KG1 (cell line): Measurements from ENCODE around the gene MAP2K4.

Source experiments
- DNase-seq: peaks from one replicate; lab custom pipeline; 2025; lab: John Stamatoyannopoulos, UW

MAP2K4 gene

GRCh38 chr17:12089809-12090384, 69.2 kb downstream of the MAP2K4 start:
- no peak for DNase-seq

GRCh38 chr17:12094336-12094735, 73.7 kb downstream of the MAP2K4 start:
- DNase-seq = no peak

DNA sequence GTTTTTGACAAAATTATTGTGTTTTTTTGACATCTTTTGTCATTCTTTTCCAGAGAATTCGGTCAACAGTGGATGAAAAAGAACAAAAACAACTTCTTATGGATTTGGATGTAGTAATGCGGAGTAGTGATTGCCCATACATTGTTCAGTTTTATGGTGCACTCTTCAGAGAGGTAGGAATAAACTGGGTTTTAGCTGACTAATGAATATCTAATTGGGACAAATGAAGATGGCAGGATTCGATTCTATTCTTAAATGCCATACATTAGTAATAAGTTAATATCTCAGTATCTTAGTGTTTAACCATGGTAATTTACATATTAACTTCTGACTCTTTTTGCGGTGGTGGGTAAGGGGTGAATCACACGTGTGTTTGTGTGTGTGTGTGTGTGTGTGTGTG, 74.8 kb downstream of the MAP2K4 start:
- DNase-seq = no peak

GRCh38 chr17:12097326-12097725, 76.6 kb downstream of the MAP2K4 start:
- no peak for DNase-seq

GRCh38 chr17:12098568-12098967, 77.9 kb downstream of the MAP2K4 start:
- no peak for DNase-seq

GRCh38 chr17:12099412-12099811, 78.7 kb downstream of the MAP2K4 start:
- no peak for DNase-seq

DNA sequence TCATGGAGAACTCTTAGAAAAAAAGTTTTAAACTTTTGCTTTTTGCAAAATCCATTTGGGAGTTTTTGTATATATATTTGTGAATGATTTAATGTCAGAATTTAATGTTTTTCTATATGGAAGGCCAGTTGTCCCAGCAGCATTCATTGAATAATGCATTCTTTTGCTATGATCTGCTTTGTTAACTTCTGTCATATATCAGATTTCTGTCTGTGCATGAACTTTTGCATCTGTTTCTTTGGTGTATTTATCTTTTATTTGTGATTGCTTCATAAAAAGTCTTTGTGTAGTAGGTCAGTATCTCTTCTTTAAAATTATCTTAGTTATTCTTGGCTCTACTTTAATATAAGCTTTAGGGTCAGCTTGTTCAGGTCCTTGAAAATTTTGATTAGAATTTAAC, 84.2 kb downstream of the MAP2K4 start:
- DNase-seq = no peak

DNA sequence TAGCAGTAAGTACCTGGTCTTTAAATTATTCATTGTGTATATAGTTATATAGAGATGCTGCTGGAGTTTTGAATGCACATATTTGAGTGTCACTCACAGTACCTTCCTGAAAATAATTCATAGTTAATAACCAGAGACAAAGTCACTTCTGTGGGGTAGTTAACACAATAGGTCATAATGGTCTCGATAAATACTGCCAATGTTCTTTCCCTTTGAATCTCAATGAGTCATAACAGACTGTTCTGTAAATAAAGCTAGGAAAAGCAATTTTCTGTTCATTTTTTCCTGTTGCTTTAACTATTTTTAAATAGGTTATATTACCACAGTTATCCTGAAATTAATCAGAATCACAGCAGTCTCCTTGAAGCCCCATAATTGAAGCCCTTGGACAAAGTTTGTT, 87.2 kb downstream of the MAP2K4 start:
- DNase-seq = no peak

DNA sequence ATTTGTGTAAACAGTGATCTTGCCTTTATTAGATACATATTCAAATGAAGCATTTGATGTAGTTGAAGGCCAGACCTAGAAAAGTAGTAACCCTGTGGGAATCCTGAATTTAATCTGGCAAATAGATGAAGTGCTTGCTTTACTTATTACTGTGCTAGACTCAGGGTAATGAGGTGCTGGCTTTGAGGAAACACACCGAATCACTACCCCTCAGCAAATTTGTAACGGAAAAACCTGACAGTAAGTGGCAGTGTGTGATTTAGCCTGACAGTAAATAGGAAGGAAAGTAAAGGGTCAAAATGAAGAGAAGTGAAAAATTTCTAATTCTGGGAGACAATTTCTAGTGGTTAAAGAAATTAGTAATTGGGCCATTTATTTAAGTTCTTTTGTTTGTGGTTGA, 90.2 kb downstream of the MAP2K4 start:
- DNase-seq = no peak

DNA sequence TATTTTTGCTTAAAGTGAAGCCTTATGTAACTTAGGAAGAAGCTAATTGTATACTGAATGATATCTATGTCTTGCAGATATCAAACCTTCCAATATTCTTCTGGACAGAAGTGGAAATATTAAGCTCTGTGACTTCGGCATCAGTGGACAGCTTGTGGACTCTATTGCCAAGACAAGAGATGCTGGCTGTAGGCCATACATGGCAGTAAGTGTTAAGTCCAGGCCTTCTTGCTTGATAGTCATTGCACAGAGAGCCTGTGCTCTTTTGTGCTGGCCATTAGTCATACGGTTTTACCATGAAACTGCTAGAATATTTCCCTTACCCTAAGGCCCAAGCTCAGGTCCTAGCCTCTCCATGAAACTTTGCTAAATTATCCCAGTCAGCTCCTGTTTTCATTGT, 92.5 kb downstream of the MAP2K4 start:
- no peak for DNase-seq

DNA sequence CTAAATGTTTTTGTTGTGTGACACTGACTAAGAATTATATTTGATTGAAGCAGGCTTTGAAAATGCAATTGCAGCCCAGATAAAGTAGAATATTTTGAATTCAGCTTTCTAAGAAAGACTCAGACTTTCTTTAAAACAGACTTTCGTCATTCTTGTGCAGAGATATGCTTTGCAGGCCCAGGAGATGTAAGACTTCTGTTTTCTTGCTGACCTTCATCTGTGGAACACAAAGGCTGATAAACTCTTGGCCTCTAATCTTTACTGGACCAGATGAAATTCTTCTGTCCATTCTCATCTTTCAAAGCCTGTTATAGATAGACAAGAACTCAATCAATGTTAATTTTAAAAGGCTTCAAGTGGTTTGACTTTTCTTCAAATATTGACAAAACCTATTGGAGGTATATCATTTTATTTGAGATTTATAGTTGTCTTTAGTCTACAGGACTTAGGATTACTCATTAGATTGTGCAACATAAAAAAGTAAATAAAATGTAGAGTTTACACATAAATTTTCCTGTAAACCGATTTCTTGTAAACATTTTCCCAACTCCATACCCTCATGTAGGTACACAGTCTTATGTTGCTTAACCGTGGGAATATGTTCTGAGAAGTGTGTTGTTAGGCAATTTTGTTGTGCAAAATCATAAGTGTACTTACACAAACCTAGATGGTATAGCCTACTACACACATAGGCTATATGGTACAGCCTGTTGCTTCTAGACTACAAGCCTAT, 94.2 kb downstream of the MAP2K4 start:
- no peak for DNase-seq

DNA sequence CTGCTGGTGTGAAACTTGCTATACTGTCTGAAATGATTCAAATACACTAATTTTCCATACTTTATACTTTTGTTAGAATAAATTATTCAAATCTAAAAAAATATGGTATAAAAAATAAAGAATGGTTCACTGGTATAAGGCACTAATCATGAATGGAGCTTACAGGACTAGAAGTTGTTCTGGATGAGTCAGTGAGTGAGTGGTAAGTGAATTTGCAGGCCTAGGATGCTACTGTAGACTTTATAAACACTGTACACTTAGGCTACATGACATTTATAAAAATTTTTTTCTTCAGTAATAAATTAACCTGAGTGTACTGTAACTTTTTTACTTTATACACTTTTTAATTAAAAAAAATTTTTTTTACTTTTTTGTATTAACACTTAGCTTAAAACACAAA, 95.5 kb downstream of the MAP2K4 start:
- no peak for DNase-seq

GRCh38 chr17:12118617-12119016, 97.9 kb downstream of the MAP2K4 start:
- DNase-seq = no peak

DNA sequence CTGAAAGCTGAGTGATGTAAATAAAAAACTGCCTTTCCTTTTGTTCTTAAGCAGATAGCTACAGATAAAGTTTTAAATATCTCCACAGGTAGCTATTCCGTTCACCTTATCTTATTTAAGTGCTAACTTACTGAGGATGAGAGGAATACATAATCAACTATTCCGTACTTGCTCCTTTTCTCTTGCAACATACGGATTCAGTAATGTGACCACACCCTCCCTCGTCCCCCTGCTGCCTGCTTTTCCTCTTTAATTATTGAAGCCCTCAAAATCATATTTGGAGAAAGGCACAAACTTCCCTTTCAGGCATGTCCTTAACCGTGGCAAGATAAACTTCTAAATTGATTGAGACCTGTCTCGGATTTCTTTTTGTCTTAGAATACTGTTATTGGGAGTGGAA, 101.4 kb downstream of the MAP2K4 start:
- DNase-seq = no peak

GRCh38 chr17:12127177-12127576, 106.5 kb downstream of the MAP2K4 start:
- no peak for DNase-seq

DNA sequence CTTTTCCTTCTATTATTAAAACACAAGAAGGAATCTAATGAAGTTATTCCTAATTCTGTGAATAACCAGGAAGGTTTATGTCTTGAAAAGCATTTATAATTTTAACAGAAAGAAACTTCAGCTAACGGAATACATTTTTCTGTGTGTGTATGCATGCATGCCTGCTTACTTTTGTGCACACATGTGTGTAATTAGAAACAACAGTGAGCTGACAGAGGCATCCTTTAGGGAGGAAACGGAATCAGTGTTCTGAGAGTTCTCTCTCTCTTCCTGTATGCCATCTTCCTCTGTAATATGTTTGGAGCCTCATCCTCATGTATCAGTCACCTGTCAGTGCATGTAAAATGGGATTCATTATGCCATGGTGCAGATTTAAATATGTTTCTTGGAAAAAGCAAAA, 107.0 kb downstream of the MAP2K4 start:
- no peak for DNase-seq

DNA sequence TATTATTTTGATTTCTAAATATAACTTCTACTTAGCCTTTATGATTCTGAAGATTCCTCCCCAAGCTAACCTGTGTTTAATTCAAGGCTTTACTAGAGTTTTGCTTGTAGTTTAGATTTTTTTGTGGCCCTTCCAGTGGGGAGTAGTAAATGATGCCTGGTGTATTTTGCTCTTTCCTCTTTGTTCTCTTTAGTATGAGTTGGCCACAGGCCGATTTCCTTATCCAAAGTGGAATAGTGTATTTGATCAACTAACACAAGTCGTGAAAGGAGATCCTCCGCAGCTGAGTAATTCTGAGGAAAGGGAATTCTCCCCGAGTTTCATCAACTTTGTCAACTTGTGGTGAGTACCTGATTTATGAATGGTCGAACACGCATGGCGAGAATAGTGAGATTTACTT, 108.3 kb downstream of the MAP2K4 start:
- DNase-seq = no peak

- DNase-seq = no peak
Observed at GRCh38 chr17:12133183-12133582, 112.5 kb downstream of the MAP2K4 start.

- no peak for DNase-seq
Observed at GRCh38 chr17:12134101-12134500, 113.4 kb downstream of the MAP2K4 start.

GRCh38 chr17:12134587-12134986, 113.9 kb downstream of the MAP2K4 start:
- no peak for DNase-seq

- DNase-seq = no peak
Observed at GRCh38 chr17:12136243-12136642, 115.6 kb downstream of the MAP2K4 start.

- no peak for DNase-seq
Observed at GRCh38 chr17:12136646-12137045, 116.0 kb downstream of the MAP2K4 start.

DNA sequence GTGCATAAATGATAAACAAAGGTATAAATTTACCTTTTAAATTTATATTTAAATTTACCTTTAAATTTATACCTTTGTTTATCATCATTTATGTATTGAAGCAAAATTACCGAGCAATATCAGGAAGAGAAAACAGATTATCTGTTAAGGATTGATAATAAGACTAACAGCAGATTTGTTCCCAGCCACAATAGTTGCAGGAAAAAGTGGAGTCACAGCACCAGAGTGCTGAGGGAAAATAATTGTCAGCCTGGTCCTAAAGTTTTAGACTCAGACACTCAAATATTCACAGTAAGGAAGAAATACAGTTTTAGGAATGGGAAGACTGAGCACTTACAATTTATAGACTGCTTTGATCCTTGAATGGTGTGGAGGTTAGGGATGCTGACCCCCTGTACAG, 117.2 kb downstream of the MAP2K4 start:
- DNase-seq = no peak

DNA sequence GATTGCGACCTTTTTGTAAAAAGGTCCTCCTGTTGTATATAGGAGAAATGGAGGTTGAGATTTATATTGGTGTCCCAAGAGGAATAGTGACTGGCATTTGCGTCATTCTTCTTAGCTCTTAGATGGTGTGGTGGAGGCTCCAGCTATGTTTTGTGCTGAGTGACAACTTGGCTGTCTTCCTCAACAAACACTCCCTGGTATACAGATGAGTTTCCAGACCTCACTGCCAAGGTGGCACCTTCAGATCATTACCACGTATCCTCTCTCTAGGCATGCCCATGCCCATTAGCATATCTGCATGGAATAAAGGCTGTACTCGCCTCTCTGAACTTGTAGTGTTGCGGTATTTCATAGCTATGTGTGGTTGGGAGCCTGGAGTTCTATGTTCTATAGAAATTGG, 120.0 kb downstream of the MAP2K4 start:
- DNase-seq = no peak
